GM21528 (cell line): ENCODE measurements around the gene TUBGCP3.
"Not testable (repeated sequence)": the region's sequence is repeated elsewhere in the genome, so short reads cannot be mapped to it uniquely, and the experiment has no call there.

Experiments
- ATAC-seq: cut with Tn5 transposase; IDR thresholded peaks from one replicate; pipeline ENCODE4 v1.9.1; 2021; ENCODE audit warnings: mild to moderate bottlenecking, moderate library complexity; ENCODE audit not compliant: unreplicated experiment, low FRiP score

Gene TUBGCP3

DNA sequence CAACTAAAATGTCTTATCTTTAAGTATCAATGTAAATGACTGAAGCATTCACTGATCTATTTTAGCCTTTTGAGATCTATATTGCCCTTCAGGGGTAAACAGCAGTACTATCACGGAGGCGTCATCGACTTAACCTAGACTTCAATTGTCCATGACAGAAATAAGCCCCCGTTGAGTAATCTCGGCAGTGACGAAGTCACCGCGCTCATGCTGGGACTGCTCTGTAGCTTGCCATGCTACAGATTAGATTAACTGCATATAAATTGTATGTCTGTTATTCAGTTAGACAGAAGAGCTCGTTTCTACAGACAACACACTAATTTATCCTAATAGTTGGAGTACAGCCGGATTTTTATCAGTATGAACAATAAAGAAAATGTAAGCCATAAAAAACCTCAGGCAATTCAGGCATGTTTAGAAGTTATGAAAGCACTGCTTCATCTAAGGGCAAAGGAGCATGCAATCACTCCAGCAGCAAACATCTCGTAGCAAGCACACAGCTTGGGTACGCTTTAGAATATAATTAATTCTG, 56.6 kb downstream of the TUBGCP3 start:
- ATAC-seq, result no peak

DNA sequence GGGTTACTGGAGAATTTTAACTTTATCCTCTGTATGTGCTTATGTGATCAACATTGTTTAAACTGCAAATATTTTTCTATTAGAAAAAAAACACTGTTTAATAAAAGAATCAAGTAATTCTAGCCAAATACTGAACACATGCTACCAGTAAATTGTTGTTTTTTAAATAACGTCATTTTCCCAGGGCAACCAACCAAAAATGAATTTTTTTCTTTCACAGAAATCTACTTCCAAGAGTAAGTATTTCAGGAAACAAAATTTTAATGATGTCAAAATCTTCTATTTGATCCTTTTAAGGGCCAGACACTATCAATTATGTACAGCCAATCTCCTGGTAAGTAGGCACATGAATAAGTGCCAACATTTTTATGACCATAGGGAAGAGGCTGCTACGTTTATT, 57.1 kb downstream of the TUBGCP3 start:
- no peak for ATAC-seq

DNA sequence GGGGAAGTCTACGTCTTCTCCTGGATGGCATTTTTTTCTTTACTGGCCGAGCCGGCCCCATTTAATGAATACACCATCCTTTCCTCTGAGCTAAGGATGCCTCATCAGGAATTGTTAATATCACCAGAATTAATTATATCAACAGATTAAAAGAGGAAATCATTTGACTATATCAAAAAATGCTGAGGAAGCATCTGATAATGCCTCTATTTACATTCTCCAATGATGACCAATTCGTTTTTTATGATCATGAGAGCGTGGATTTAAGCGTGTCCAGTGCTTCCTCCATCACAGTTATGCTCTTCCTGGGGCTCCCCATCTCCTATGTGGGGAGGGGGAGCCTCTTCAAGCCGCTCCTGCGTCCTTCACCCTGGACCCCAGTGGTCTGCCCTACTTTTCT, 58.7 kb downstream of the TUBGCP3 start:
- ATAC-seq, result no peak

DNA sequence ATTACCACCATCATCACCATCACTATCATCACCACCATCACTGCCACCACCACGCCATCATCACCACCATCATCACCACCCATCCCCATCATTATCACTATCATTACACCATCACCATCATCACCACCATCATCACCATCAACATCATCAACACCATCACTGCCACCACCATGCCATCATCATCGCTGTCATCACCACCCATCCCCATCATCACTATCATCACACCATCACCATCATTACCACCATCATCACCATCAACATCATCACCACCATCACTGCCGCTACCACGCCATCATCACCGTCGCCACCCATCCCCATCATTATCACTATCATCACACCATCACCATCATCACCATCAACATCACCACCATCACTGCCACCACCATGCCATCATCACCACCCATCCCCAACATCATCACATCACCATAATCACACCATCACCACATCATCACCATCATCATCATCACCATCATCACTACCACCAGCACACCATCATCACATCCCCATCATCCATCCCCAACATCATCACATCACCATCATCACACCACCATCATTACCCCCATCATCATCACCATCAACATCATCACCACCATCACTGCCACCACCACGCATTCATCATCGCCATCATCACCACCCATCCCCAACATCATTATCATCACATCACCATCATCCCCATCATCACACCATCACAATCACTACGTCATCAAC, 61.7 kb downstream of the TUBGCP3 start:
- no peak for ATAC-seq

DNA sequence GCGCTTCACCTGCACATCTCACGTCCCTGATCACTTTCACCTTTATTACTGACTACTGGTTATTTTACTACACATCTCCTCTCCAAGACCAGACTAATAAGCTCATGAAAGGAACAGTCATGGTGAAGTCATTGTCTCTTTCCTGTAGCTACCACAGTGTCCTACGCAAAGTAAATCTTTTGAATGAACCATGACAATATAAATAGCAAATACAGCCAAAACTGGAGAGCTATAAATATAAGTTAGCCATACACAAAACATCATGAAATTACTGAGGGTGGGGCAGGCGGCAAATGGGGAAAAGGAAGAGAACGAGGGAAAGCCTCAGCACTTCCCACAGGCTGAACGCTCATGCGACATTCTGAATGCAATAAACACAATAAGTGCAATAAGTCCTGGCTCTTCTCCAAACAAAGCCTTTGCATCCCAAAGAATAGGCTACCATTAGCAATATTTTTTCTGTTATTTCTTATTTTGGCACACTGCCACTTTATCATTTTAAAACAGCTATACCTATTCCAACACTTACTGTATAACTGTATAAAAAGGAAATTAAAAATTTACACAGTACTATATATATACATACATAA, 62.5 kb downstream of the TUBGCP3 start:
- ATAC-seq, result no peak

DNA sequence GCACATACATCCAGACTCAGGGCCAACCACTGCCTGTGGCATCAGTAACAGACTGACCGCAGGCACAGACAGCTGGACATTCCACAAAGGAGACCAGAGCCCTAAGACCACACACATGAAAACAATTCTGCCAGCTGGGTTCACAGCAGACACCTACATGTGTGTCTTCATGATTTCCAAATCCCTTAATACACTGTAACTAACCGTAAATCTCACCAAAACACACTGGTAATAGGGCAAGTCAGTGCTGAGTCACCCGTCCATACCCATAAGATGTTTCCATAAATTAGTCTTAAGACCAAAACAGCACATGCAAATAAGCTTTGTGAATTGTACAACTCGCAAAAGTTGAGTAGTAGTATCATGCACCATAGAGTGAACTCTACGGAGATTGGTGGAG, 65.4 kb downstream of the TUBGCP3 start:
- no peak for ATAC-seq

DNA sequence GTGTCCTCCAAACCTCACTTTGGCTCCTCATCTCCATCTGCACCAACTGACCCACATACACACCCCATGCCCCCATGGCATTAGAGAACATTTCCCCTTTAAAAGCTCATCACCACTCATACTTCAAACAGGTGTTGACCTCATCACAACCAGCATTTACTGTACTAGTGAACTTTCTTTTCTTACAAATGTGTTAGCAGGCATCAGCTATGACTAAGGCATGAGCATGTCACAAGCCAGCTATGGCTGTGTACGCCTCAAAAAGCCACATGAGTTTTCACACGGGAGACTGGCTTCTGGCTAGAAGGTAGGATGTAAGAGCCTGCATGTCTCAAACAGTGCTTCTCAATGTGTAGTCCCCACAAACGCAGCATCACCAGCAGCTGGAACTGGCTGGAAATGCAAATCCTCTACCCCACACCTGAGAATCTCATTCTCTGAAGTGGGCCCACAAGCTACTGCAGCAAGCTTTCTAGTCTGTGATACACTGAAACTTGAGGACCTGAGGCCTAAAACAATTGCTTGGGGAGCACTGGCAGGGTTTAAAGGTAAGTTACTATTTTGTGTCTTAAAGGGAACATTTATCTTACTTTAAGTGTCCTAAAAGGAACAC, 66.8 kb downstream of the TUBGCP3 start:
- no peak for ATAC-seq

DNA sequence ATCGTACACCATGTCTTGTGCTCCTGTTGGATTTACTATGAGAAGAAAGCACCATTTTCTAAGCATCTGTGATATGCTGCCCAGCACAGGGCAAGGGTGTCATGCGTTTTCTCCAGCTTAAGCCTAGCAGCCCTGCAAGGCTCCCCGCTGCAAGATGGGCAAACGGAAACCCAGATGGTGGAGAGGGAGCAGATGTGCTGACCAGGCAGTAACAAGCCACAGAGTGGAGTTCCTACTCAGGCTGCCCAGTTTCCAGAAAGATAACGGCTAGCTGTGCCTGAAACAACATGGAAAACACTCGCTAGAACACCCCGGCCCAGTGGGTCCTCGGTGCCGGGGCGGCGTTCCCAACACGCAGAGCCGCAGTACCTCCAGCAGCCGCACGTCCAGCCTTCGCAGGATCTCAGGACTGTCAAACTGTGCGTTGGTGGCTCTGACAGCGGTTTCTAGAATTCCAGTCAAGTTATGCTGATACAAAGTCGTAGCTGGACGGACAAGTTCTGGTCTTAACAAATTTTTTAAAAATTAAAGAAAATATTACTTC, 68.4 kb downstream of the TUBGCP3 start:
- ATAC-seq, result no peak

DNA sequence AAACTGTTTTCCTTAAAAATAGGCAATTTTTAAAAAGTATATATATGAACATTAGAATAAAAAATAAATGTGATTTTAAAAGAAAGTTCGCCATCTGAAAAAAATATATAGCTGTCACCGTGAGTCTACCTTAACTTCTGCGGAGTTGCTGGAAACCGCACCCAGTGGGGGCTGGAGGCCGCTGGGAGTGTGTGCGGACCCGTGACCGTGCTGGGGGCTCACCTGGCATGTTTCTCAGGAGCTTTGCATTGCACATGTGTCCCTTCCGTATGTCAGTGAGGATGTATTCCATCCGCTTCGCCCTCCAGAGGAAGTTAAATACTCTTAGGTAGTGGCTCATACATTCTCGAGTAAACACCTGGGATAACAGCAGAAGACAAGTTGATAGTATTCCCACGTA, 71.7 kb downstream of the TUBGCP3 start:
- ATAC-seq, result no peak

DNA sequence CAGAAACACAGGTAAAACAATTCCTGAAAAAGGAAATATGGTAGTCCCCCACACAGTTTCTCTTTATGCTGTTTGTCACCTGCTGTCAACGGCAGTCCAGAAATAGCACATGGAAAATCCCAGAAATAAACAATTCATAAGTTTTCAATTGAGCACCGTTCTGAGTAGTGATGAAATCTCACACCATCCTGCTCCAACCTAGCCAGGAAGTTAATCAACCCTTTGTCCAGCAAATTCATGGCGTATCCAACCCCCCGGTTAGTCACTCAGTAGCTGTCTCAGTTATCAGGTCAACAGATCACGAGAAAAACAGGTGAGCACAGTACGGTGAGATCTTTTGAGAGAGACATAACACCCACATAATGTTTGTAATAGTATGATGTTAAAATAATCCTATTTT, 74.2 kb downstream of the TUBGCP3 start:
- no peak for ATAC-seq

DNA sequence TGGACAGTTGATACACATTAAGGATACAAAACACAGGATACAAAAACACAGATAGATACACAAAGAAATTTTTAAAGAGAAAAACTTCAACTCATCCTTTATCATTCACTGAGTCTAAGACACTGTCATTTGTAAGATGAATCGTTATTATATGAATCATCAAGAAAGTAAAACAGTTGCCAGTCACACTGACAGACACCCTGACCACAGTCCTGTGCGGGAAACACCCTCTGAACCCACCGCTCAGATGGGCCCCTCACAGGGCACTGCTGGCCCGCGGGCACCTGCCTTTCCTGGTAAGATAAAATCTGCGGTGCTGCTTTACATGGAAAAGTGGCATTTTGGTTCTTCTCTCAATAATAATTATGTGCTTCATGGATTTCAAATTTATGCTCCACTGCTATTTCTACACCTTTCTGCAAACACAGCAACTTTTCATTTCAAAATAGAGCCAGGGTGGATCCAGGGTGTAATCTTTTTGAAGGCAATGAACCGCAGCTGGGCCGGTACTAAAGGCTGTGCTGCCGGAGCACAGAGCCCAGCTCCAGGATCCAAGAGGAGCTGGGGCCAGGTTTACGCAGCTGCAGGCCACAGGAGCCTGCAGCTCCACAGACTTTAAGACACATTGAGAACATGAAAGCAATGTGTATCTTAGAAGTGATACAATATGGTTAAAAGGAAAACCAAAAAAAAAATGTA, 76.8 kb downstream of the TUBGCP3 start:
- no peak for ATAC-seq

DNA sequence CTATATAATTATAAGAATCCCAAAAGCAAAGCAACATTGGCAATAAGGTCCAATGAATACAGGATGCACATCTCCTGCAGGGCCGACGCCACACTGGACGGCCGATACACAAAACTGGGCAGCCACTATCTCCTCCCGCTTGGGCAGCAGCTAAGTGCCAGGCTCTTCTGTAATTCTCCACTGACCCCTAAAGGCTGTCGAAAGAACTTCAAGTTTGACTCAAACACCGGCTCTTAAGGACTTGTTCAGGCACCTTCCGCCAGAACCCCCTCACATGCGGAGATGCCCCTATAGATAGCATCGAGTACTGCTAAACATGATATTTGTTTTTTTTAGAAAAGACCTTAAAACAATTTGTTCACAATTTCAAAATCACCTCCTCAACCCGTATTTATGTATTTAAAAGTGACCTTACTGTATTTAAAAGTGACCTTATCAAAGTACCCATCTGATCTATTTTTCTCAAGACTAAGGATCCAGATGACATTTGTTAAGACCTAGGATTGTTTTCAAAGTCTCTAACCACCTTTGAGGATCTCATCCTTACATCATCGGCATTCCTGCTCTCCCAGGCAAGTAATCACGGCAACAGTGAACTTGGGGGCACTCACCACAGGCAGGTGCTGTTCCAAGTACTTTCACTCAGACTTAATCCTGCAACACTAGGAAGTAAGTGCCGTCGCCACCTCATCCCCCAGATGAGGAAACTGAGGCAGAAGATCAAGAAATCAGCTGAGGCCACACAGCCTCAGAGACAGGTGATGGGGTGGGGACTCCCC, 77.8 kb downstream of the TUBGCP3 start:
- peak; percentile 52 for ATAC-seq

DNA sequence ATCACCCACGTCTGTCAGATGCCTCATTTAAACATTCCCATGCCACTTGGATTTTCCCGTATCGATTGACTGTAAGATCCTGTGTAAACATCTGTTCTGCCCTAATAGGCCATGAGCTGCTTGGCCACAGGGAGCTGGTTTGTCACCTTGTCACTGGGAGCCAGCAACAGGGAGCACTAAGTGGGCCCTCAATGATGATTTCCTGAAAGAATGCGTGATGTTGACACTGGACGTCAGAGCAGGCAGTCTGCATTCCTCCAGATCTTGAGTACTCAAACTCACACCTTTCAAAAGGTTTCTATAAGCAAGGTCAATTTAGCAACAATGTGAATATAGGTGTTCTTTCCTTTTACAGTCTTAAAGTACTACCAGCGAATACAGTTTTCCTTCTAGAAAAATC, 78.8 kb downstream of the TUBGCP3 start:
- ATAC-seq, result no peak

DNA sequence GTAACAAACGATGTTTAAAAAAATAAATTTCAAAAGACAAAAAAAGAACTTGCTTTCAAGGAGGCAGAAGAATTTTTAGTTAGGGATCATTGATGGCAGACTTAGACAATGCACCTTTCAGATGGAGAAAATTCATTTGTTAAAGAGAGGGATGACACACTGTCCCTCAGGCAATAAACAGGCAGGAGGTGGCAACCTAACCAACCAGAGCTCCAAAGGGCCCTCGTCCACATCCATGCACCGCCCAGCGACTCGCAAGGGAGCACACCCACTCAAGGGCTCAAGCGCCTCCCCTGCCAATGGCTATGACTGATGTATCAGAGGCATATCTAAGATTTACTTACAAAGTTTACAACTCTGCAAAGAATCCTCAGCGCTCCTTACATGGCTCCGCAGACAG, 81.9 kb downstream of the TUBGCP3 start:
- no peak for ATAC-seq

DNA sequence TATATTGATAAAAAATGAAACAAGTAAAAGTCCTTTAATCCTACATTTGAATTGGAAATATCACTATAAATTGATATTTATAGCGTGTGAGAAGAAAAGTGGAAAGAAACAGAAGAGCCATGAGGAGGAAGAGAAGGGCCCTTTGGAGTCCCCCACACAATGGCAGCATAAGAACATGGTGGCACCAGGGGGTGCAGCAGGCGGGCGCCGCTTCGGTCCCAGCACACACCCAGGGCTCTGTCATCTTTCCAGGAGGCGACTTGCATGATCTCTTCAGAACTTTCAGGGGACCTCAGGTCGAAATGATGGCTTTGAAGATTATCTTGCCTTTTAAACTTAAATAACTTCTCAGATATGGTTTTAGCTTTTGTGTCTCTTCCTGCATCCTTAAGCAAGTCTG, 91.8 kb downstream of the TUBGCP3 start:
- no peak for ATAC-seq

DNA sequence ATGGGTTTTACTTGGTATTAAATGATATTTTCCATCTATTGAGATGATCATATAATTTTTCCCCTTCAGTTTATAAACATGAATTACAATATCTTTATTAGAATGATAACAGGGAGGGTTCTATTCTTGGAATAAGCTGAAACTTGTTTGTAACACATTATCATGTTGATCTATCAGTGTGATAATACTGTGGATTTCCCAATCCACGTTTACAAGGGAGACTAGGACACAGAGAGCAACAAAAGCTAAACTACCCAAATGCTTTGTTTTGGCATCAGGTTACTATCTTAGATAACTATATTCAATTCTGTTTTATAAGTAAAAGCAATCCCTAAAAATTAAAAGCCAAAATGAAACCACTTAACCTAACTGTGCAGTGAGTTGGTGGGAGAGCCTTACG, 92.5 kb downstream of the TUBGCP3 start:
- no peak for ATAC-seq

DNA sequence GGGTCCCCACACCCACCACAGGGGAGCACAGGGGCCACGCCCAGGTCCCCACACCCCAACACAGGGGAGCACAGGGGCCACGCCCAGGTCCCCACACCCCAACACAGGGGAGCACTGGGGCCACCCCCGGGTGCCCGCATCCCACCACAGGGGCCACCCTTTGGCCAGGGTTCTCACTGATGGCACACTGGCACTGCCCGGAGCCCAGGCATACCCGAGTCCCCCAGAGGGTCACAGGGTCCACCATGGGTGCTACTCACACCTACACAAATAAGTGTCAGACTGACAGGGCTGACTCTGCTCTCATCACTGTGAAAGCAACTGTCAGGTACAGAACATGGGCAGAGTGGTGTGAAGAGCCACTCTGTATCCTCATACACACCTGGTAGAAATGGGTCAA, 98.8 kb downstream of the TUBGCP3 start:
- no peak for ATAC-seq

DNA sequence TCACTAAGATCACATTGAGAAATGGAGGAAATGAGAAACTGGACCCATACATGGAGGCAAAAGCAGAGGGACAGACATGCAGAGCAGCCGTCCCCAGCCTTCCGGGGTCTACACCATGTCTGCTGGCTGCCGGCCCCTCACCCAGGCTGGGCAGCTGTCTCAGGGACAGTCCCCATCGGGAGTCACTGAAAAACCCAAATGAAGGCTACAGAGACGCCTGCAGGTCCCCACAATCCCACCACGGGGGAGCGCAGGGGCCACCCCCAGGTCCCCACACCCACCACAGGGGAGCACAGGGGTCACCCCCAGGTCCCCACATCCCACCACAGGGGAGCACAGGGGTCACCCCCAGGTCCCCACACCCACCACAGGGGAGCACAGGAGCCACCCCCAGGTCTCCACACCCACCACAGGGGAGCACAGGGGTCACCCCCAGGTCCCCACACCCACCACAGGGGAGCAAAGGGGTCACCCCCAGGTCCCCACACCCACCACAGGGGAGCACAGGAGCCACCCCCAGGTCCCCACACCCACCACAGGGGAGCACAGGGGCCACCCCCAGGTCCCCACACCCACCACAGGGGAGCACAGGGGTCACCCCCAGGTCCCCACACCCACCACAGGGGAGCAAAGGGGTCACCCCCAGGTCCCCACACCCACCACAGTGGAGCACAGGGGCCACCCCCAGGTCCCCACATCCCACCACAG, 99.5 kb downstream of the TUBGCP3 start:
- not testable (repeated sequence) for ATAC-seq

DNA sequence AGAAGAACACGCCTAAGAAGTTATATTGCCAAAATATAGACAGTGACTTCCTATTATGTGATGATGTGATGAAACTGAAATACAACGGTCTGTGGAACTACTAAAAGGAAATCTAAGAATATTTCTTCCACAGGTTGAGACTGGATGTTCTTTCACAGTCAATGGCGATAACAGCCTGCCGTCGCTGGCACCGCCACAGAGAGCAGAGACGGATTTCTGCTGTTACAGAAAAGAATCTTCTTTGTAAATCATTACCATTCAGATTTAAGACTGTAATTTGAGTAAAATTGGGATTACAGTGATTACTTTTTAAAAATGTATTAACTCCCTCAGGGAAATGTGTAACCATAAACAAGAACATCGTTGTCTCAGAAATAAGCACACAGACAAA, 100.8 kb downstream of the TUBGCP3 start:
- ATAC-seq, result no peak
